G401 (cell line): ENCODE measurements around the gene GALNT13. TPM values are rescaled to one million over a fixed set of nuclear protein-coding genes. Genes with fewer than 3 reads are reported as not detected.

Source experiments
- DNase-seq: peaks from one replicate; pipeline ENCODE4 v3.0.0-alpha.2; 2015; ENCODE audit warnings: low spot score
- in situ Hi-C: cut with HindIII; loops from 2 replicates; pipeline ENCODE4 v1.10.0; 2016; ENCODE audit warnings: low sequenced_read_pairs, mixed read lengths
- total RNA-seq: library from RNA; depleted of rRNA; stranded (reverse); fragments of >200 nt; shearing (Covaris generic); gene quantifications from 2 replicates; pipeline ENCODE4 v1.2.3, GENCODE V29; 2014

The GALNT13 gene
- total RNA-seq, 1 experiment from 2014 or later = 22.8 TPM

DNA sequence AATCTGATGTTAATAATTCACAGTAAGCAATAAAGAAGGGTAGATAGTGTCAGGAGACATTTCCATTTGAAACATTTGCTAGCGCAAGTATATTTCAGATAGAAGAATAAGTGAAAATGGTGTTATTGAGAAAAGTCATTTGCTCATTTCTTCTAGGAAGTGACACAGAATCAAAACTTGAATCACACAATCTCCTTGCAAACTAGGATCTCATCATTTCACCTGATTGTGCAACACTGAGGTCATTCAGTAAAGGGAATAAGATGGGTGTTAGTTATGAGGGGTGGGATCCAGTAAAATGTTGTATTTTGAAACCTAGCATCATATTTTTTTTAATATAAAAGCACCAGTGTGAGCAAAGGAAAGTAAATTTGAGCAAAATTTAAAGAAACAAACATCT, 618.8 kb downstream of the GALNT13 start:
- in situ Hi-C loops = no loop called here

DNA sequence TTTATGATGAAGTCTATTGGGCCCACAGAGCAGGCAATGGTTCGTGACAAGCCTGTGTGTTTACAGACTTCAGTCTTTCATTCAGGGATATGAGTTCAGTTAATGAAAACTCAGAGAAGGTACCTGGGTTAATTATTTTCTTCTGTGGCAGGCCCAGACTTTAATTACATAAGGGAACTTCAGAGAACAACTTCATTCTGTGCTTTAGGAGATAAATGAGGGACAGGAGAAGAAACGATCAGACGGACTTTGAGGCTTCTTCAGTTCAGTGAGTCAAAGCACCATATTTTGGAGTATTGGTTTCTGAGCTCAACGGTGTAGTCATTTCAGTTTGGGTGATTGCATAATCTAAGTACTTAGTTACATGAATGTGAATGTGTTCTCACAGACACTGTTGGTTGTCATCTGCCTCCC, 623.7 kb downstream of the GALNT13 start:
- DNase-seq = no peak
- in situ Hi-C loops = no loop called here

More for the DNA sequence above, 618.8 kb downstream of the GALNT13 start:
- DNase-seq = no peak

GRCh38 chr2:154497019-154497418, 625.3 kb downstream of the GALNT13 start:
- in situ Hi-C loops = no loop called here
- DNase-seq = no peak
